Activated CD8-positive, alpha-beta memory T cell treated with anti-CD3 and anti-CD28 coated beads for 24 hours (primary cell): ENCODE measurements around the gene INPP5D.
"Not testable (repeated sequence)": the region's sequence is repeated elsewhere in the genome, so short reads cannot be mapped to it uniquely, and the experiment has no call there.

Source experiments
- DNase-seq: peaks from one replicate; pipeline ENCODE4 v3.0.0-alpha.2; 2020

Gene INPP5D

GRCh38 chr2:233053928-233054784, 6.0 kb upstream of the INPP5D start:
- DNase-seq = peak; percentile 92

GRCh38 chr2:233055362-233055761, 4.8 kb upstream of the INPP5D start:
- no peak for DNase-seq

- DNase-seq = no peak
Measured at GRCh38 chr2:233056961-233057605, 3.1 kb upstream of the INPP5D start.

- no peak for DNase-seq
Measured at GRCh38 chr2:233058717-233059546, 1.2 kb upstream of the INPP5D start.

- DNase-seq = no peak
Measured at GRCh38 chr2:233059547-233059796, 670 bp upstream of the INPP5D start.

- DNase-seq = no peak
Measured at GRCh38 chr2:233060501-233060979, 398 bp downstream of the INPP5D start.

GRCh38 chr2:233060980-233061590, 943 bp downstream of the INPP5D start:
- DNase-seq = peak; percentile 78

- peak; percentile 73 for DNase-seq
Measured at GRCh38 chr2:233061591-233062450, 1.7 kb downstream of the INPP5D start.

GRCh38 chr2:233062451-233062850, 2.3 kb downstream of the INPP5D start:
- no peak for DNase-seq

- DNase-seq = no peak
Measured at GRCh38 chr2:233062946-233063268, 2.8 kb downstream of the INPP5D start.

GRCh38 chr2:233063269-233063975, 3.3 kb downstream of the INPP5D start:
- no peak for DNase-seq

- no peak for DNase-seq
Measured at GRCh38 chr2:233063976-233064411, 3.9 kb downstream of the INPP5D start.

GRCh38 chr2:233064530-233065199, 4.5 kb downstream of the INPP5D start:
- no peak for DNase-seq

- not testable (repeated sequence) for DNase-seq
Measured at GRCh38 chr2:233065200-233065589, 5.1 kb downstream of the INPP5D start.

- DNase-seq = no peak
Measured at GRCh38 chr2:233065954-233066470, 5.9 kb downstream of the INPP5D start.

GRCh38 chr2:233068762-233069418, 8.7 kb downstream of the INPP5D start:
- DNase-seq = no peak

- DNase-seq = peak; percentile 48
Measured at GRCh38 chr2:233072838-233073237, 12.7 kb downstream of the INPP5D start.

- peak; percentile 55 for DNase-seq
Measured at GRCh38 chr2:233074106-233074505, 14.0 kb downstream of the INPP5D start.

GRCh38 chr2:233075141-233075965, 15.2 kb downstream of the INPP5D start:
- peak; percentile 57 for DNase-seq
